SK-N-SH treated with all-trans-retinoic acid at 6 μM for 48 hours (cell line): ENCODE measurements around the gene RTL10.

Source experiments
- ATAC-seq: fragments of 200-7000 bp; cut with Tn5 transposase; 3 replicates; pipeline ENCODE4 v1.9.1; 2020; ENCODE audit warnings: mild to moderate bottlenecking, moderate library complexity
- BACH2 ChIP-seq: fragments of 250-450 bp; sonication (Bioruptor Pico); IDR thresholded peaks from 2 replicates; pipeline ENCODE4 v1.9.0; 2021; ENCODE audit warnings: mild to moderate bottlenecking, borderline replicate concordance
- CREB5 ChIP-seq: fragments of 250-450 bp; sonication (Bioruptor Pico); IDR thresholded peaks from 2 replicates; pipeline ENCODE4 v1.5.1; 2020; ENCODE audit warnings: low read depth, mild to moderate bottlenecking, moderate library complexity
- CSDC2 ChIP-seq: fragments of 250-450 bp; sonication (Bioruptor Pico); IDR thresholded peaks from 2 replicates; pipeline ENCODE4 v1.5.0; 2020; ENCODE audit warnings: mild to moderate bottlenecking, moderate library complexity
- ESRRG ChIP-seq: fragments of 250-450 bp; sonication (Bioruptor Pico); IDR thresholded peaks from 2 replicates; pipeline ENCODE4 v1.6.1; 2021; ENCODE audit warnings: mild to moderate bottlenecking
- GLIS3 ChIP-seq: fragments of 250-450 bp; sonication (Bioruptor Pico); IDR thresholded peaks from 2 replicates; pipeline ENCODE4 v1.5.0; 2020; ENCODE audit warnings: mild to moderate bottlenecking, moderate library complexity
- ISL1 ChIP-seq: fragments of 250-450 bp; sonication (Bioruptor Pico); IDR thresholded peaks from 2 replicates; pipeline ENCODE4 v2.1.2; 2022; ENCODE audit warnings: mild to moderate bottlenecking, moderate library complexity
- OSR1 ChIP-seq: fragments of 250-450 bp; sonication (Bioruptor Pico); IDR thresholded peaks from 2 replicates; pipeline ENCODE4 v1.8.0; 2022; ENCODE audit warnings: moderate library complexity, mild to moderate bottlenecking, inconsistent platforms
- PATZ1 ChIP-seq: fragments of 250-450 bp; sonication (Bioruptor Pico); IDR thresholded peaks from 2 replicates; pipeline ENCODE4 v1.8.0; 2020; ENCODE audit warnings: mild to moderate bottlenecking, moderate library complexity, borderline replicate concordance
- PPARA ChIP-seq: fragments of 250-450 bp; sonication (Bioruptor Pico); IDR thresholded peaks from 2 replicates; pipeline ENCODE4 v1.5.0; 2020; ENCODE audit warnings: mild to moderate bottlenecking, borderline replicate concordance
- RARB ChIP-seq: fragments of 250-450 bp; sonication (Bioruptor Pico); IDR thresholded peaks from 2 replicates; pipeline ENCODE4 v1.8.0; 2021; ENCODE audit warnings: mild to moderate bottlenecking, moderate library complexity
- SNAI2 ChIP-seq: fragments of 250-450 bp; sonication (Bioruptor Pico); IDR thresholded peaks from 2 replicates; pipeline ENCODE4 v1.5.0; 2020; ENCODE audit warnings: mild to moderate bottlenecking, moderate library complexity
- TSHZ2 ChIP-seq: fragments of 250-450 bp; sonication (Bioruptor Pico); IDR thresholded peaks from 2 replicates; pipeline ENCODE4 v1.5.0; 2020; ENCODE audit warnings: mild to moderate bottlenecking, moderate library complexity
- ZC3H10 ChIP-seq: fragments of 250-450 bp; sonication (Bioruptor Pico); IDR thresholded peaks from 2 replicates; pipeline ENCODE4 v1.5.1; 2021; ENCODE audit warnings: mild to moderate bottlenecking, moderate library complexity
- ZFP3 ChIP-seq: fragments of 250-450 bp; sonication (Bioruptor Pico); IDR thresholded peaks from 2 replicates; pipeline ENCODE4 v1.5.0; 2020; ENCODE audit warnings: mild to moderate bottlenecking, moderate library complexity
- ZNF565 ChIP-seq: fragments of 450-650 bp; formaldehyde crosslinking; conservative IDR thresholded peaks from 2 replicates; pipeline ENCODE4 v1.5.0; 2020; ENCODE audit warnings: low read depth, mild to moderate bottlenecking, moderate library complexity
- ZNF70 ChIP-seq: fragments of 450-650 bp; formaldehyde crosslinking; IDR thresholded peaks from 2 replicates; pipeline ENCODE4 v1.5.0; 2020; ENCODE audit warnings: mild to moderate bottlenecking, moderate library complexity
- TF ChIP-seq, protein P1 (sequence below): fragments of 250-450 bp; sonication (Bioruptor Pico); IDR thresholded peaks from 2 replicates; pipeline ENCODE4 v1.5.1; 2021; ENCODE audit warnings: mild to moderate bottlenecking, moderate library complexity
- TF ChIP-seq, protein P2 (sequence below): fragments of 250-450 bp; sonication (Bioruptor Pico); IDR thresholded peaks from 2 replicates; pipeline ENCODE4 v1.8.0; 2021; ENCODE audit warnings: low read depth, mild to moderate bottlenecking, moderate library complexity, borderline replicate concordance

The RTL10 gene

GRCh38 chr22:19869497-19870152 is 15.0 kb upstream of the RTL10 start:
- TF ChIP-seq CREB5, result no peak
- TF ChIP-seq, protein P1, sequence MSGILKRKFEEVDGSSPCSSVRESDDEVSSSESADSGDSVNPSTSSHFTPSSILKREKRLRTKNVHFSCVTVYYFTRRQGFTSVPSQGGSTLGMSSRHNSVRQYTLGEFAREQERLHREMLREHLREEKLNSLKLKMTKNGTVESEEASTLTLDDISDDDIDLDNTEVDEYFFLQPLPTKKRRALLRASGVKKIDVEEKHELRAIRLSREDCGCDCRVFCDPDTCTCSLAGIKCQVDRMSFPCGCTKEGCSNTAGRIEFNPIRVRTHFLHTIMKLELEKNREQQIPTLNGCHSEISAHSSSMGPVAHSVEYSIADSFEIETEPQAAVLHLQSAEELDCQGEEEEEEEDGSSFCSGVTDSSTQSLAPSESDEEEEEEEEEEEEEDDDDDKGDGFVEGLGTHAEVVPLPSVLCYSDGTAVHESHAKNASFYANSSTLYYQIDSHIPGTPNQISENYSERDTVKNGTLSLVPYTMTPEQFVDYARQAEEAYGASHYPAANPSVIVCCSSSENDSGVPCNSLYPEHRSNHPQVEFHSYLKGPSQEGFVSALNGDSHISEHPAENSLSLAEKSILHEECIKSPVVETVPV (CRISPR knock-in tag), result no peak
- no peak for TF ChIP-seq ZC3H10 (CRISPR knock-in tag)
- no peak for TF ChIP-seq RARB (CRISPR knock-in tag)
- TF ChIP-seq OSR1, result no peak
- ATAC-seq, result no peak

DNA sequence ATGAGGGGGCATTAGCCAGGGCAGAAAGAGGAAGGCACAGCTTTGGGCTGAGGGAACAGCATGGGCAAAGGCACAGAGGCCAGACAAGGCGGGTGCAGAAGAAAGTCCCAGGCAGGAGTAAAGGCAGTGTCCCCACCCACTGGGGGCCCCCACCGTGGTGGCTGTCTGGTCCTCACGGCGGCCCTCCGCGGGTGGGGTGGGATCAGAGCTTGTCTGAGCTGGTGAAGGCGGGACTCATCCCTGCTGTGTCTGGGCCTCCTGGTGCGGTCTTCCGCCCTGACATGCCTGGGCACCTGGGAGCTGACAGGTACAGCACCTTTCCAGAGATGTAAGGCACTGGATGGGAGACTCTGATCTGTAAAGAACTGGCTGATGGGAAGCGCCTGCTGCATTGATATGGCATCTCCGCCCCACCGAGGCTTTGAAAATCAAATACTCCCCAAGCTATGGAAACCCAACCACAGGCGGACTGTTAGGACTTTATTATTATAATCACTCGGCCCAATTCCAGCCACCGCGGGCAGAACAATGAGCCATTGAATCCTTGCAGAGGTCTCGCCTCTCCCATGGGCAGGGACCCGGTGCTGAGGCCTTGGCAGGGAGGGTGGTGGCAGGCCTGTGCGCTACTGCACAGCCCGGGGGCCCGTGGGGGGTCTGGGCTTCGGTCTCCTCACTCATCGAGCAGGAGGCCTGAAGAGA is 14.2 kb upstream of the RTL10 start:
- no peak for ATAC-seq
- TF ChIP-seq PPARA (CRISPR knock-in tag), result no peak
- no peak for TF ChIP-seq RARB (CRISPR knock-in tag)
- no peak for TF ChIP-seq GLIS3
- TF ChIP-seq ZFP3 (CRISPR knock-in tag), result no peak
- TF ChIP-seq ZNF70 (CRISPR knock-in tag), result no peak
- no peak for TF ChIP-seq ZNF565 (CRISPR knock-in tag)
- no peak for TF ChIP-seq TSHZ2 (CRISPR knock-in tag)
- TF ChIP-seq, protein P2, sequence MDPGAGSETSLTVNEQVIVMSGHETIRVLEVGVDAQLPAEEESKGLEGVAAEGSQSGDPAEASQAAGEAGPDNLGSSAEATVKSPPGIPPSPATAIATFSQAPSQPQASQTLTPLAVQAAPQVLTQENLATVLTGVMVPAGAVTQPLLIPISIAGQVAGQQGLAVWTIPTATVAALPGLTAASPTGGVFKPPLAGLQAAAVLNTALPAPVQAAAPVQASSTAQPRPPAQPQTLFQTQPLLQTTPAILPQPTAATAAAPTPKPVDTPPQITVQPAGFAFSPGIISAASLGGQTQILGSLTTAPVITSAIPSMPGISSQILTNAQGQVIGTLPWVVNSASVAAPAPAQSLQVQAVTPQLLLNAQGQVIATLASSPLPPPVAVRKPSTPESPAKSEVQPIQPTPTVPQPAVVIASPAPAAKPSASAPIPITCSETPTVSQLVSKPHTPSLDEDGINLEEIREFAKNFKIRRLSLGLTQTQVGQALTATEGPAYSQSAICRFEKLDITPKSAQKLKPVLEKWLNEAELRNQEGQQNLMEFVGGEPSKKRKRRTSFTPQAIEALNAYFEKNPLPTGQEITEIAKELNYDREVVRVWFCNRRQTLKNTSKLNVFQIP (CRISPR knock-in tag), result no peak
- TF ChIP-seq BACH2, result no peak
- TF ChIP-seq PATZ1, result no peak
- TF ChIP-seq, protein P1 (CRISPR knock-in tag), result no peak
- no peak for TF ChIP-seq ESRRG (CRISPR knock-in tag)
- no peak for TF ChIP-seq ZC3H10 (CRISPR knock-in tag)
- TF ChIP-seq CREB5, result no peak

DNA sequence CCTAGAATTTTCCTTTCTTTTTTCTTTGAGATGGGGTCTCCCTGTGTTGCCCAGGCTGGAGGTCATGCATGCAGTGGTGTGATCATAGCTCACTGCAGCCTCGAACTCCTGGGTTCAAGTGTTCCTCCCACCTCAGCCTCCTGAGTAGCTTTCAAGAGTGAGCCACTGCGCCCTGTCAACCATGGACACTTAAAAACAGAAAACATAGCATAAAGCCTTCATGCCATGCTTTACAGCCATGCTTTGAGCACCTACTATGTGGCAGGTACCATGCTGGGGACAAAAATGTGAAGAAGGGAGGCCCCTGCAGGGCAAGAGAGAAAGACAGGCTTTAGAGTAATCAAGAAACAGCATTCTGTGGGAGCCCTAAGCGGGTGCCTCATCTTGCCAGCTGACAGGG is 13.7 kb upstream of the RTL10 start:
- no peak for ATAC-seq
- no peak for TF ChIP-seq RARB (CRISPR knock-in tag)
- TF ChIP-seq, protein P2 (CRISPR knock-in tag), result no peak
- no peak for TF ChIP-seq ZNF70 (CRISPR knock-in tag)
- no peak for TF ChIP-seq ZNF565 (CRISPR knock-in tag)
- TF ChIP-seq CSDC2 (CRISPR knock-in tag), result no peak
- TF ChIP-seq SNAI2, result no peak
- TF ChIP-seq ISL1 (CRISPR knock-in tag), result no peak
- TF ChIP-seq PATZ1, result no peak
